Right hindlimb (tissue), 1 donor: Measurements from ENCODE around the gene CDK14.
"Not testable (repeated sequence)": the region's sequence is repeated elsewhere in the genome, so short reads cannot be mapped to it uniquely, and the experiment has no call there.

Experiments used
- DNase-seq: peaks from one replicate; pipeline ENCODE4 v3.0.0-alpha.2; 2018

CDK14 gene

DNA sequence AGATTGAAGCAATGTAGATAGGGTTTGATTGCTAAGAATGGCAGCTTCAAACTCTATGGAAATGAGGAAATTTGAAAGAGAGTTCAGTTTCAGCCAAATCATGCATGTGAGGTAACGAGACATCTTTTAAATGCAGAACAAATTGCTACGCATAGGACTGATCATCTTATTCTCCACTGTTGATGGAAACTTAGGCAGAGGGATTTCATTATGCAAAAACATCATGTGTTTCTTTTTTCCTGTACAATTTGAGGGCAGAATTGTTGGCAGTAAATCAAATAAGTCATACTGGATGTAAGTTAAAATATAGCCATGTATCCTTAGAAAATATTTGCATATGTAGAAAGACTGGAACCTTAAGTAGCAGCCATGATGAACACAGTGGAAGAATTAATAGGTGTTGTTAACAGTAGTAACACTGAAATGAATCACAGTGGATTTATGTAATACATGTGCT, 327.4 kb downstream of the CDK14 start:
- DNase-seq = no peak

DNA sequence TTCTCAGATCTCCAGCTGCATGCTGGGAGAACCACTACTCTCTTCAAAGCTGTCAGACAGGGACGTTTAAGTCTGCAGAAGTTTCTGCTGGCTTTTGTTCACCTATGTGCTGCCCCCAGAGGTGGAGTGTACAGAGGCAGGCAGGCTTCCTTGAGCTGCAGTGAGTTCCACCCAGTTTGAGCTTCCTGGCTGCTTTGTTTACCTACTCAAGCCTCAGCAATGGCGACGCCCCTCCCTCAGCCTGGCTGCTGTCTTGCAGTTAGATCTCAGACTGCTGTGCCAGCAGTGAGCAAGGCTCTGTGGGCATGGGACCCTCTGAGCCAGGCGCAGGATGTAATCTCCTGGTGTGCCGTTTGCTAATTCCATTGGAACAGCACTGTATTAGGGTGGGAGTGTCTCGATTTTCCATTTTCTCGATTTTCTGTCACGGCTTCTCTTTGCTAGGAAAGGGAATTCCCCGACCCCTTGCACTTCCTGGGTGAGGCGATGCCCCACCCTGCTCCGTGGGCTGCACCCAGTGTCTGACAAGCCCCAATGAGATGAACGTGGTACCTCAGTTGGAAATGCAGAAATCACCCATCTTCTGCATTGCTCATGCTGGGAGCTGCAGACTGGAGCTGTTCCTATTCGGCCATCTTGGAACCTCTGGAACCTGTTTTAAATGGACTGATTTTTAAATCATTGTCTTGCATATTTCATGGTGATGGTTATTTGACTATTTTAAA, 332.7 kb downstream of the CDK14 start:
- DNase-seq = not testable (repeated sequence)

DNA sequence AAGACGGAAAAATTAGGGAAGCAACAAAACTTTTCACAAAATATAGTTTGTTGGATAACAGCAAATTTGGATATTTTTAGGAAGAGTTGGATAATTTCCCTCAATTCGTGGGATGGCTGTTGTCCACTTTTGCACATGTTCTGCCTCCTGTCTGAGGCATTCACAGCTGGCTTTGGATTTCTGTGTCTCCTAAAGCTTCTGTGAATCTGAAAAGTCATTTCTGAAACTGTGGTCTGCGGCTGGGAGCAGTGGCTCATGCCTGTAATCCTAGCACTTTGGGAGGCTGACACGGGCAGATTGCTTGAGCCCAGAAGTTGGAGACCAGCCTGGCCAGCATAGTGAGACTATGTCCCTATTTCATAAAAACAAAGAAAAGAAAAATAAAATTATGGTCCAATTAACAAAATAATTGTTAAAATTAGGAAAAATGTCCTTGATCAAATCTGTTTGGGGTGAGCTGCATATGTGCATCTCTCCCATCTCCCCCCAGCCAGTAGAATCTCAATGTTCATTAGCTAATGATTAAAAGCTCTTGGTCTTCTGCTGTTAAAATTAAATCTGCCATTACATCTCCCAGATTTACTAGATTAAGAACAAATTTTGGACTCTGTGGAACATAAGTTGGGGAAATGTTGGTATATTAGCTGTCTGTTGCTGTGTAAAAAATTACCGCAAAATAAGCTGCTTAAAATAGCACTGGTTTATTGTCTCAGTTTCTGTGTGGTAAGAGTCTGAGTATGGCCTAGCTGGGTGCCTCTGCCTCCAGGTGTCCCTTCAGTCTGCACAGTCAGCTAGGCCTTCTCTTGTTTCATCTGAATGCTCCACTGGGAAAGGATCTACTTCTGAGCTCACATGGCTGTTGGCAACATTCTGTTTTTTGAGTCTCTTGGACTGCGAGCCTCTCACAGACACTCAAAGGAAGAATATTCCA, 336.1 kb downstream of the CDK14 start:
- DNase-seq = peak; percentile 53

DNA sequence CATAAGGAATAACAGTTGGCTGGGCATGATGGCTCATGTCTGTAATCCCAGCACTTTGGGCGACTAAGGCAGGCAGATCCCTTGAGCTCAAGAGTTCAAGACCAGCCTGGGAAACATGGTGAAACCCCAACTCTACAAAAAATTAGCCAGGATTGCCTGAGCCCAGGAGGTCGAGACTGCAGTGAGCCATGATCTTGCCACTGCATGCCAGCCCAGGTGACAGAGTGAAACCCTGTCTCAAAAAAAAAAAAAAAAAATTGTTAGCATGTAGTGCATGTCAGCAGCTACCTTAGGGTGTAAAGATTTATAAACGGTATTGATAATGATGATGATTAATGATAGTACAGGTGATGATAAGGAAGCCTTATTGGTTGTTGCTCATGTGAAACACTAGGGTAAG, 336.9 kb downstream of the CDK14 start:
- no peak for DNase-seq

DNA sequence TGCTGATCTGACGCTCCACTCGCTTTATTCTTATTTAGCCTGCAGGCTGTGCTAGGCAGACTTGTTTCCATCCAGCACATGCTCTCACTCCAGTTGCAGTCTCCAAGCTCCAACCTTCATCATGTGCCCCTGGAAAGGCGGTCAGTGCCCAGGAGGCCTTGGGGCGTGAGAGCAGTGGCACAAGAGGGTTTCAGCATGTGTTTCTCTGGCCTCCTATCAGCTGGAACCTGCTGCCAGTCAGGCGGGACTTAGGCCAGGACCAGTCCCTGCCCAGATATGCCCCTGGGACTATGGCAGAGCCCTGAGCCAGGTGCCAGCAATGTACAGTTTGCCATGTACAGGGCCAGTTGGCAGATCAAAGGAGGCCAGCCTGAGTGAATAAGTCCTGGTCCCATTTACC, 337.9 kb downstream of the CDK14 start:
- DNase-seq = no peak

DNA sequence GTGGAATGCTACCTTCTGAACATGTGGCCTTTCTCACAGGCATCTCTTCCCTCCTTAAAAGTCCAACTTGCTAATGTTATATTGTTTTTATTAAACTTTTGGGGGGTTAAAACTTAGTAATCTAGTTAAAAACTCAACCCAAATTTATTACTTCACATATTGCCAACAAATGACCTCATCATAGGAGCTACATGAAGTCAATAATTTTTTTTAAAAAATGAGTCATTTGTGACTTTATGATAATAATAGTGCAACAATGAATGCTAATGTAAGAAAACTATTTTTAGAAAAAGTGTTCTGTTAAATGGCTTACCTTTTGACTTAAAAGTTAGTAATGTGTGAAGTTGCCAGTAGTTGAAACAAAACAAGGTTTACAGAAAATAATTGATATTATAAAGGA, 342.2 kb downstream of the CDK14 start:
- DNase-seq = no peak

DNA sequence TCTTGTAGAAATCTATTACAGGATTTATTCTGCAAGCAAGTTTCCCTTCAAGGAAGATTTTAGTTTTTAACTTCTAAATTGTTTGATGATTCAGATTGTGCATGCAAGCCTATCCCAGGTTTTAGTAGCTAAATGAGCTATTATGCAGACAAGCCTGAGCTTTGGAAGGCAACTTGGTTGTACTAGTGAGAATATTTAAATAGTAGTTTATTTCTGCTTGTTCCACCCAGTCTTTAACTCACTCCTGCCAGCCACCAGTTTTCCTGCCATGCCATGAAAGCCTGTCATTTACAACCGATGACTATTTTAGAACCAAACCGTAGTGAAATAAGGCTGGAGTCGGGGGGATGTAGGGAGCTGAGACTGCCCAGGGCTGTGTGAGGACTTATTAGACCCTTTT, 343.5 kb downstream of the CDK14 start:
- no peak for DNase-seq

DNA sequence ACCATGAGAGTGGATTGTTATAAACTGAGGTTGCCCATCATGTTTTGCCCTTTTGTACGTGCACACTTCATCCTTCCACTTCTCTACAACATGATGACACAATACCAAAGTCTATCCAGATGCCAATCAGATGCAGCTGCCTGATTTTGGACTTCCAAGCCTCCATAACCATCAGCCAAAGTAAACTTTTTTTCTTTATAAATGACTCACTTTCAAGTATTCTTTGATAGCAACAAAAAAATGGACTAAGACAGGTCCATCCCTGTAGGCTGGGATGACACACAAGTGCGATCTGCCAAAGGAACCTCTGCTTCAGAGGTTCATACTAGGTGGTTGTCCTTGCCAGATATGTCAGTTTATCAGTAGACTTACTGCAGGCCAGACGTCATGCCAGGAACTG, 347.9 kb downstream of the CDK14 start:
- DNase-seq = no peak

DNA sequence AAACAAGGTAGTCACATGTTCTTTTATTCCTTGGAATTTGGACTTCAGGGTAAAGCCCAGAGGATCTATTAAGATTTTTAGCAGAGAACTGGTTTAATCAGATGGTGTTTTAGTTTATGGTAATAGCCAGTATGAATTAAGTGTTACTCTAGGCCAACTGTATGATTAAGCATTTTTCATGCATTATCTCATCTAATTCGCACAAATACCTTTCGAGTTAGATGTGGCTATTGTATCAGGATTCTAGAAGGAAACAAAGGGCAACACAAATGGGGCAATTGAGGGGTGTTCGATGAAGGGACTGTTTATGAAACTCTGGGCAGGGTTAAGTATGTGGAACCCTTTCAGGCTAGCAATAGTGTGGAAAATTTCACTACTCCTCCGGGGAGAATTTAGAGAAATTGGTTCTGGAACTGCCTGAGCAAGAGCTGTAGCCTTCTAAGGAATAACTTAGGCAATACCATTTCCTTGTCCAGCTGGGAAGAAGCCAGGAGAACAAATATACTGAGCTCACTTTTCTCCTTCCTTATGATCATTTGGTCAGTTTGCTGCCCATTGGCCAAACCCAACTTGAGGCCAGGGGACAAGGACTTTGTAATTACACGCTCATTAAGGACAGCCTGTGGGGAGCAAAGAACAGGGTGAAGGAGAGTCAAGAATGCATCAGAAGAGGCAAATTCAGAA, 349.1 kb downstream of the CDK14 start:
- DNase-seq = peak; percentile 56

DNA sequence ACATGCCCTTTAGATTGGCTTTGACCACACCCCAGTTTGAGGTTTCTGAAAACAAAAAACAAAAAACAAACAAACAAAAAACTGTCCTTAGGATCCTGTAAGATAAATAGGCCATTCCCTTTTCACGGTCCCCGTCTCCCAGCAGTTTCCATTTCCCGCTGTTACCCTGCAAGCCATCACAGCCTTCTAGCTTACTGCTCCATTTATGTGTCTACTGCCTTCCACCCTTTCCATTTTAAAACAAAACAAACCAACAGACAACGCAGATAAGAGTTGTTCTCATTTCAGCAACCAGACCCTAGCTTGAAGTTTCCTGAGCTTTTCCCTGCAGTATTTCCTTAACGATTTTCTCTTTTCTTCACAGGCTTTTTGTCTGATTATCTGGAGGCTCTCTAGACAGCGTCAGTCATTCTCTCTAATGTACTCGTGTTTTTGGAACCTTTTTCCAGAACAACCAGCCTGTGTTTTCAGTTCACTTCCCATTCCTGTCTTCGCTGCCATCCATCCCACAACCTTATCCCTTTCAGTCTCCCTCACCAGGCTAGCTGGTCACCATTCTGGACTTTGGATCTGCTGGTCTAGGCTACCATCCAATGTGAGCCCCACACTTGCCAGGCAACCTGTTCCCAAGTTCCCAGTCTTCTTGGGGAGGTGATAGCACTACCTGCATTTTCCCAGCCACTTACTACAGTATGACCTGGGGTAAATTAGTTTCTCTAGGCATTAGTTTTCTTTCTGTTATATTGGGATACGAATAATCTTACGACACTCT, 350.8 kb downstream of the CDK14 start:
- DNase-seq = no peak

DNA sequence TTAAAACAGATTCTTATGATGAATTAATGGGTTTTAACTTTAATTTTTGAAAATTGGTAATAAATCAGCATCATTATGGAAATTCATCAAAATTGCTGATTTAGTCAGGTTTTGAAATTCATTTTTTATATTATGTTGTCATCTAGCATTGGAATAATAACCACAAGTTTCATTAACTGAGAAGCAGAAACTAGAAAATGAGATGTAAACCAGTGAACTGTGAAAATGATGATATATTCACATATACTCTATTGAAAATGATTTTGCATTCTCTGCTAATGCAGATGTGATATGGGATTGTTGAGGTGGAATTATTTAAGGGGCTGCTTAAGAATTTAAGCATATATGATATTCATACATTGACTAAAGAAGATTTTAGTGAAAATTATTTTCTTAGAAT, 352.0 kb downstream of the CDK14 start:
- DNase-seq = no peak

DNA sequence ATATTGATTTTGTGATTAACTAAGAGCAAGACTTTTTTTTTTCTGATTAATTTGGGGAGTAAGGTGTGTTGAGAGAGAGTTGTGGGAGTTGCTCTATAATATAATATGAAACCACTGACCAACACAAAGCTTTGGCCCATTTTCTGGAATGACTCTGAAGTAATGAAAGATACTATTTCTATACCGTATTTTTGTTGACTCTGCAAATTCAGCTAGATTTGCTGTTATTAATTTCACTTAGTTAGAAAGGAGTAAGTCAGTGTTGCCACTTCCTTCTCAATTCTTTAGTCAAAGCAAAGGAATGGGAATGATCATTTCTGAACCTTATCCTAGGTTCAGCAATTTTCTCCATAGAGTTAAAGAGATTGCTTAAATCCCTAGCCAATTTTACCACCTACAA, 355.1 kb downstream of the CDK14 start:
- no peak for DNase-seq

DNA sequence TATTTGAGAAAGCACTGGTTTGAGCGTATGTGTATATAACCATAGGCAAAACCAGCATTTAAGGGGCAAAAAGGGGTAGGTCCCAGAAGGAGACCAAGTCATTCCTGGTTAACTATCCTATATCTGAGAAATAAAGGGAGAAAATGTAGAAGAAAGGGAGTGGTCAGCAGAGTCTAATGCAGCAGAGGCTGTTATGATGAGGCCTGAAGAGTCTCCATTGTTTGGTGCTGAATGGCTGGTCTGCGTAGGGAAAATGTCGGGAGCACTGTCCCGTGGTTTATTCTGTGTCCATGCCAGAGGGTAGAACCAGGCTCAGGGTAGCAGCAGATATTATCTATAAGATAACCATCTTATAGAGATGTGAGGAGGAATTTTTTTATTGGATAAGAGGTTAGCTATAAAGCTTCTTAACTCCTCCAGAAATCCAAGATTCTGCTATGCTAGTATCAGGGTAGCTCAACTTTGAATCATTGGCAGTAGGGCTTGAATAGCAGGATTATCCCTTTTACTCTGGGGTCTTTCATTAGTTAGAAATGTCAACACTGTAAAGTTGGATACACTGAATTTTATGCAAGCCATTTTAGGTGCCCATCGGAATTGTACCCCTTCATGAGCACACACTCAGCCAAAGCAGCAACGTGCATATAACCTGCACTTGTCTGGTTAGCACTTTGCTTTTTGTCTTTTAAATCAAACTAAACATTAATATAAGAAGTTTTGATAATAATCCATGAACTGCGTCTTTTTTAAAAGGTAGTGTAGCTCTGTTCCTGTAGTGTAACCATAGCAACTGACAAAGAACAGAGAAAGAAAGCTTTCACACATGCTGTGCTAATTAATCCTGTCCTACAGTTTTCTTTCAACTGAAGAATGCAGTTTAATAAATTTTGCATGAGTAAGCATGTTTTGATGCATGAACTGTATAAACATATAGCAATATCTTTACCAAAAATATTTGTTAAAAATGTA, 356.1 kb downstream of the CDK14 start:
- DNase-seq = no peak

DNA sequence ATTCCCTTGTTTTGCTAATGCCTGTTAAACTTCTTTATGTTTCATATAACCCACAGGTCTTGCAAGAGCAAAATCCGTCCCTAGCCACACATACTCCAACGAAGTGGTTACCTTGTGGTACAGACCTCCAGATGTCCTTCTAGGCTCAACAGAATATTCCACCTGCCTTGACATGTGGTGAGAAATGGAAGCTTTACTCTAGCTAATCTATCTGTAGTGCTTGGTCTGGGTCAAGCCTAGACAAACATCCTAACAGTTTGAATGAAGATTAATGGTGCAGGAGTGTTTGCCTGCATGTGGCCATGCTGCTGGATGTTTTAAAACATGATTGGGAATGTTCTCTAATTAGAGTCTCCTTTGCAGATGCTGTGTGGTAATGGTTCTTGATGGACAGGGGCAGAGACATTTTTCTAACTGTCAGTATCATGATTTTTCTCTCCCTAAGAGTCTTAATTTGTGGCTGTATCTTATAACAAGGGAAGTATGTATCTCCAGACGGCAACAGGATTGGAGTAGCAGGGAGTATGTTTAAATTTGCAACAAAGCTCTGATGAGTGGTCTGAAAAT, 359.6 kb downstream of the CDK14 start:
- no peak for DNase-seq

DNA sequence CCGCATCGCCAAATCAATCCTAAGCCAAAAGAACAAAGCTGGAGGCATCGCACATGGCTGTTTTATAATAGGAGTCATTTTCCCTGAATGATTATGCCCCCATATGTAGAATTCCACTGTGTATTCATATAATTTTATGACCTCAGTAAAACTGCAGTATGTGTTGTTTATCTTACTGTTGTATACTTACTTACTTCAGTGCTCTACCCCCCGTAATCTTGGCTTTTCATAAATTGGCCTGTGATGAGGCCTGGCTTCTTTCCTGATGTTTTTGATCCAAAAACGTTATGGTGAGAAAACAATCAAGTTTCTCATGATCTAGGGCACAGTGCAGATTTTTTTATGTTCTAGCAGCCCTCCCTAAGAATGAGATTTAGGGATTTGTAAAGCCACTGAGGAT, 361.8 kb downstream of the CDK14 start:
- DNase-seq = no peak

DNA sequence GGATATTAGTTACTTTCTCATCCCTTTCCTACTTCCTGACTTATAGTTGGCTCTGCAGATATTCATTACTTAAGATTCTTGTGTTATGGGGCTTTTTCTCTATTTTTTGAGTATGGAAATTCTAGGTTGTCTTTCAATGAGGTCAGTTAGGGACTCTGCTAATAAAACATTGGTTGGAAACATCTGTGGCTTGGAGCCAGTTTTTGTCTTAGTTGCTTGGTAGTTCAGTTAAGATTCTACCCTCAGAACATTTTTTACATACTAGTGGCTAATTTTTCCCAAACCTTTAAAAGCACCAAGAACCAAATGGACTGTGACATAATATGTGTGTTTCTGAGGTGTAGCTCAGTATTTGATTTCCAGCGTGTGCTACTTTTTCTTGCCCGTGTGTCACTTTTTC, 362.5 kb downstream of the CDK14 start:
- DNase-seq = no peak

DNA sequence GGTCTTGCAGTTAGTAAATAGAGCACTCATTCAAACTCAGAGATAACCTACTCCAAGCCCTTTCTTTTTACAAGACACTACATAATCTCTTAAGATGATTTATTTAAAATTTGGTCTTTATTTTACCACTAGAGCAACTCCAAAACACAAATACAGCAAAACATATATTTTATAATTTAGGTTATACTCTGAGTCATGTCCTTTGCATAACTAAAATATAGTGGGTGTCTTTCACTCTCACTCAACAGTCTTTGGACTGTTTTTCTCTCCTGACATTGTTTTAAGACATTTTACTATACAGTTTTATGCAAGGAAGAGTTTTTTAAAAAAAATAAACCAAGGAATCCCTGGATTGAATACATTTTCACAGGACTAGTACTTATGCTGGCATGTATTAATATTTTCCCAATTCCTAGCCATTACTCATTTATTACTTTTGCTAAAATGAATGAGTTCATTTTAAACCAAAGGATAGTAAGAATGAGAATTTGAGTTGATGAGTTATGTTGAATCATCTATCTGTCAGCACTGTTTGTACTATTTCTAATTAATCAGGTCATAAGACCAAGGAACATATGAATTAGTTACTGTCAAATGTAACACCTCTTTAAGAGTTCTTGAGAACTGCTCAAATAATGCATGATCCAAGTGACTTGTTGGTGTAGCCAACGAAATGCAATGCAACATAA, 365.1 kb downstream of the CDK14 start:
- DNase-seq = no peak

DNA sequence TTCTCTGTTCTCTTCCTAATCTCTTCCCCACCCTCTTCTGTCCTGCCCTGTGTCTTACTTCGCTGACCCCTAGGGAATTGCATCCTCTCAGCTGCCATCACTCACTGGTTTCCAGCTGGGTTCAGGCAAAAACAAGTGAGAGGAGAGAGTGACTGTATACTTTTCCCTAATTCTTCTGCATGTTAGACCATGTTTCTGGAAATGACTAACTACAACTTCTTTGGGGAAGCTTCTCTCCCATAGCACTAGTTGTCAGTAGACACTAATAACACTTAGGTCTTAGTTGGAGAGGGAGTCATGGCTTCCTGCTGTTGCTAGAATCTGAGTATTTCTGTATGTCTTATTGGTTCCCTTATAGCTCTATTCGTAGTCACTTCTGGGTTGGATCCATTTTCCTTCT, 369.1 kb downstream of the CDK14 start:
- DNase-seq = no peak

DNA sequence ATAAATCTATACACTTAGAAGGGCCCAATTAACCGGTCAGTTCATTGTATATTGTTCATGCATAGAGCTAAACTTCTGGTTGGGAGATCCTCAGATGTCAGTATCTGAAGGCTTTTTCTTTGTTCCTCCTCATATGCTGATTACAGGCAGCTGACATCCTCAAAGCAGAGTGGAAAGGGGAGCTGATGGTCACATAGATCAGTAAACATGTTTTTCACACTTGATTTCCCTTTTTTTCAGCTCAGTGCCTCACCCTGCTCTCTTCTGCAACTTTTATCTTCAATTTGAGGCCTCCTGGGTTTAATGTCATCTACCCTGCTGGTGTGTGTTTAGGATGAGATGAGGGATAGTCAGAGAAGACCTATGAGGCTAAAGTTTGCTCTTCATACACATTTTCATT, 370.2 kb downstream of the CDK14 start:
- DNase-seq = no peak

DNA sequence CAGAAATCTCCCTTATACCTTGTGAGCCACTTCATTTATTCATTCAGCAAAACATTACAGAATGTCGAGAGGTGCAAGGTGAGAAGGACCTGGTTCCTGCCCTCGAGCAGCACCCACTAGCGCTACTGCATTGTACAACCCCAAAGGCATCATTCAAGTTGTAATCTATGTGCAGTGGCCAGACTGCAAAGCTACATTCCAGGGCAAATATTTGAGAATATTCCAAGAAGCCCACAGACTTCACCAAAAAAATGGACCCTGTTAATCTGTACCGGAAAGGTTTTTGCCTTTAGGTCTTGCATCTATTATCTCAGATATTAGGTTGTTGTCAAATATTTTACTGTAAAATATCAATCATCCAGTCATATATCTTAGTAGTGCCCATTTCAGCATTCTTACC, 372.8 kb downstream of the CDK14 start:
- DNase-seq = no peak
